HFFc6 (cell line): Measurements from ENCODE around the gene HOXB6. TPM values are rescaled to one million over a fixed set of nuclear protein-coding genes. Genes with fewer than 3 reads are reported as not detected.

Source experiments
- DNase-seq: peaks from one replicate; pipeline ENCODE4 v3.0.0-alpha.2; 2018
- H3K27ac Mint-ChIP-seq: 2 replicates; pipeline ENCODE4 v1.8.0; 2020; ENCODE audit warnings: mild to moderate bottlenecking, mixed read lengths
- H3K27me3 Mint-ChIP-seq: 2 replicates; pipeline ENCODE4 v1.8.0; 2021; ENCODE audit warnings: mild to moderate bottlenecking, moderate library complexity, mixed read lengths; ENCODE audit not compliant: insufficient read depth
- H3K36me3 Mint-ChIP-seq: 2 replicates; pipeline ENCODE4 v1.8.0; 2021; ENCODE audit warnings: low read depth, mixed read lengths
- H3K4me1 Mint-ChIP-seq: 2 replicates; pipeline ENCODE4 v1.8.0; 2020; ENCODE audit warnings: low read depth, mixed read lengths
- H3K4me3 Mint-ChIP-seq: 2 replicates; pipeline ENCODE4 v1.8.0; 2020; ENCODE audit warnings: mild to moderate bottlenecking, moderate library complexity, mixed read lengths
- H3K9me3 Mint-ChIP-seq: 2 replicates; pipeline ENCODE4 v1.8.0; 2020; ENCODE audit warnings: mild to moderate bottlenecking, mixed read lengths
- total RNA-seq, 6 experiments: library from RNA; stranded (reverse); fragmentation: NEBNext Ultra II Directional; extraction: Animal tissue kit (Norgen Biotek cat#: 25700); gene quantifications; 2 replicates in 1 of 6; 3 replicates in 5 of 6; pipeline ENCODE4 v1.2.3, GENCODE V29; 2021
- TF ChIP-seq, protein P1 (sequence below): fragments of 200-600 bp; sonication (generic); IDR thresholded peaks from 2 replicates; pipeline ENCODE4 v1.5.0; 2021; ENCODE audit warnings: antibody characterized with exemption, mild to moderate bottlenecking

HOXB6 gene
- total RNA-seq, 6 experiments from 2014 or later, result not detected

GRCh38 chr17:48549281-48549630, 55.5 kb downstream of the HOXB6 start:
- peaks cover 66% of the 10 kb centered on the region for H3K27me3 Mint-ChIP-seq

GRCh38 chr17:48548523-48549280, 56.1 kb downstream of the HOXB6 start:
- no peaks in the 10 kb centered on the region for H3K36me3 Mint-ChIP-seq
- TF ChIP-seq, protein P1, sequence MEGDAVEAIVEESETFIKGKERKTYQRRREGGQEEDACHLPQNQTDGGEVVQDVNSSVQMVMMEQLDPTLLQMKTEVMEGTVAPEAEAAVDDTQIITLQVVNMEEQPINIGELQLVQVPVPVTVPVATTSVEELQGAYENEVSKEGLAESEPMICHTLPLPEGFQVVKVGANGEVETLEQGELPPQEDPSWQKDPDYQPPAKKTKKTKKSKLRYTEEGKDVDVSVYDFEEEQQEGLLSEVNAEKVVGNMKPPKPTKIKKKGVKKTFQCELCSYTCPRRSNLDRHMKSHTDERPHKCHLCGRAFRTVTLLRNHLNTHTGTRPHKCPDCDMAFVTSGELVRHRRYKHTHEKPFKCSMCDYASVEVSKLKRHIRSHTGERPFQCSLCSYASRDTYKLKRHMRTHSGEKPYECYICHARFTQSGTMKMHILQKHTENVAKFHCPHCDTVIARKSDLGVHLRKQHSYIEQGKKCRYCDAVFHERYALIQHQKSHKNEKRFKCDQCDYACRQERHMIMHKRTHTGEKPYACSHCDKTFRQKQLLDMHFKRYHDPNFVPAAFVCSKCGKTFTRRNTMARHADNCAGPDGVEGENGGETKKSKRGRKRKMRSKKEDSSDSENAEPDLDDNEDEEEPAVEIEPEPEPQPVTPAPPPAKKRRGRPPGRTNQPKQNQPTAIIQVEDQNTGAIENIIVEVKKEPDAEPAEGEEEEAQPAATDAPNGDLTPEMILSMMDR, result no peak
- peaks cover 66% of the 10 kb centered on the region for H3K27me3 Mint-ChIP-seq
- no peak overlapping the region for H3K4me3 Mint-ChIP-seq
- DNase-seq, result no peak
- no peaks in the 10 kb centered on the region for H3K9me3 Mint-ChIP-seq
- H3K4me1 Mint-ChIP-seq, result no peaks in the 10 kb centered on the region
- H3K27ac Mint-ChIP-seq, result no peak overlapping the region

More at GRCh38 chr17:48549281-48549630, 55.5 kb downstream of the HOXB6 start:
- Mint-ChIP-seq H3K27ac (no peak overlapping the region), H3K4me3 (no peak overlapping the region), H3K36me3 (no peaks in the 10 kb centered on the region), H3K9me3 (no peaks in the 10 kb centered on the region), H3K4me1 (no peaks in the 10 kb centered on the region)
- TF ChIP-seq, protein P1, result no peak
- DNase-seq, result no peak

DNA sequence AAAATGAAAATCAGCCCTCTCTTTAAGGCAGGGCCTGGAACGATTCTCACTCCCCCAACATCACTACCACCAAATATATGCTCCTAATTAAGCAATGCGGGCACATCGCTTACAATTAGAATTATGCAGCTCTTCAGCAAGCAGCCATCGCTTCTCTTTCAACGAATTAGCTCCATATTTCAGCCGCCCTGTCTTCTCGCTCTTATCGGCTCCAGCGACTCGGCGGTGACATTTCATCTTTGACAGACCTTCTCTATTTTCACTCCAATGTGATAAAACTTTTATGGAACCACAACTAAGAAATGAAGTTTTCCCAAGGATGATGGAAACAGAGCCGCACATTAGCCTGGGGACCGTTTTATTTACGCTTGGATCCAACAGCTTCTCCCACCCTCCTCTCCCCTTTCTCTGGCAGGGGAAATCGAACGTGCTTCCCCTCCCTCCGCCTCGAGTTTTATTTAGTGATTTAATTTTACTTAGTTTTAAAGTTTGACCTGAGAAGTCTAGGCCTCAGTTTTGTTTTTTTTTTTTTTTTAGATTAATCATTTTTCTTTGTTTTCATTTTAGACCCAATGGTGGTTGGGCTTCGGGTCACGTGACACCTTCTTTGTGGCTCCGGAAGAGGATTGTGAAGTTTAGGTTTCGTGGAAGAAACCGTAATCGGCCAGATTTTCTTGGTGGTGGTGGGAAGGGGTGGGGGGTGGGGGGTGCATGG, 56.8 kb downstream of the HOXB6 start:
- H3K9me3 Mint-ChIP-seq, result no peaks in the 10 kb centered on the region
- no peaks in the 10 kb centered on the region for H3K36me3 Mint-ChIP-seq
- no peak overlapping the region for H3K4me3 Mint-ChIP-seq
- H3K27me3 Mint-ChIP-seq, result peaks cover 62% of the 10 kb centered on the region
- no peak for DNase-seq
- H3K4me1 Mint-ChIP-seq, result no peaks in the 10 kb centered on the region
- TF ChIP-seq, protein P1, result no peak
- no peak overlapping the region for H3K27ac Mint-ChIP-seq

DNA sequence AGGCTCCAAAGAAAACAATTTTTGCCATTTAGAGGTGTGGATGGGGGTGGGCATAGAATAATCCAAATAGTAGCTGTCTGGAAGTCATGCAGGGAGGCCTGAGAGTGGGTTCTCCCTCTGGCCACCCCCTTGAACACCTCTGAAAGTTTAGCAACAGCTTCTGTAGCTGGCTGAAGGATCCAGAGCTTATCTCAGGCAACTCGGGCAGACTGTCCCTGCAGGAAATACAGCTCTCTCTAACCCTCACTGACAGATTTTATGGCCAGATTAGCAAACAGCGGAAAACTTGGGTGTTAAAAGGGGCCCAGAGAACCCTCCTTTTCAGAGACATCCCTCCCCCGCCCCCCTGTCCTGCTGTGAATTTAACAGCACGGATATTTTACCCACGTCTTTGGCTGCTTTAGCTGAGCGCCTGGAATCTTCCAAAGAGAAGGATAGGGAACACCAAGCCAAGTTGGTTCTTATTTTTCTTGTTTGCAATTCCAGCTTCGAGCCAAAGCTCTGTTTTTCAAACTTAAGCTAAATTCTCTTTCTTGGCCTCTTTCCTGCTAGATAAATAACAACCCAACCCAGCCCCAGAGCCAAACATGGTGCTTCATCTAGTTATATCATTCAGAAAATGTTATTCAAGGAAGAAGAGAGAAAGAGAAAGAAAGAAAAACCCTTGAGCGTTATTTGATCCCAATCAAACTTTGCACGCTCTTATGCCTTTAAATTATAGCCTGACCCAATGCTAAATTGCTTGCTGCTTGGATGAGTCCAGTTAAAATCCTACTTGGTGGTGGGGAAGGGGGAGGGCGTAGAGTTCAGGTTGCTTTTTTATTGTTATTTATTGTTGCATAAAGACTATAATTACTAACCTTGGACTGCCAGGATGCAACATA, 57.6 kb downstream of the HOXB6 start:
- no peaks in the 10 kb centered on the region for H3K9me3 Mint-ChIP-seq

More for the DNA sequence above, 57.6 kb downstream of the HOXB6 start:
- Mint-ChIP-seq H3K4me3 (no peak overlapping the region), H3K4me1 (no peaks in the 10 kb centered on the region), H3K27me3 (peaks cover 63% of the 10 kb centered on the region), H3K27ac (no peak overlapping the region), H3K36me3 (no peaks in the 10 kb centered on the region)
- DNase-seq, result no peak
- TF ChIP-seq, protein P1, result no peak
